Measurements from ENCODE around the gene SV2C. TPM values are rescaled to one million over a fixed set of nuclear protein-coding genes. Genes with fewer than 3 reads are reported as not detected.

SV2C gene
- total RNA-seq, 1 experiment from 2014 or later: not detected

DNA sequence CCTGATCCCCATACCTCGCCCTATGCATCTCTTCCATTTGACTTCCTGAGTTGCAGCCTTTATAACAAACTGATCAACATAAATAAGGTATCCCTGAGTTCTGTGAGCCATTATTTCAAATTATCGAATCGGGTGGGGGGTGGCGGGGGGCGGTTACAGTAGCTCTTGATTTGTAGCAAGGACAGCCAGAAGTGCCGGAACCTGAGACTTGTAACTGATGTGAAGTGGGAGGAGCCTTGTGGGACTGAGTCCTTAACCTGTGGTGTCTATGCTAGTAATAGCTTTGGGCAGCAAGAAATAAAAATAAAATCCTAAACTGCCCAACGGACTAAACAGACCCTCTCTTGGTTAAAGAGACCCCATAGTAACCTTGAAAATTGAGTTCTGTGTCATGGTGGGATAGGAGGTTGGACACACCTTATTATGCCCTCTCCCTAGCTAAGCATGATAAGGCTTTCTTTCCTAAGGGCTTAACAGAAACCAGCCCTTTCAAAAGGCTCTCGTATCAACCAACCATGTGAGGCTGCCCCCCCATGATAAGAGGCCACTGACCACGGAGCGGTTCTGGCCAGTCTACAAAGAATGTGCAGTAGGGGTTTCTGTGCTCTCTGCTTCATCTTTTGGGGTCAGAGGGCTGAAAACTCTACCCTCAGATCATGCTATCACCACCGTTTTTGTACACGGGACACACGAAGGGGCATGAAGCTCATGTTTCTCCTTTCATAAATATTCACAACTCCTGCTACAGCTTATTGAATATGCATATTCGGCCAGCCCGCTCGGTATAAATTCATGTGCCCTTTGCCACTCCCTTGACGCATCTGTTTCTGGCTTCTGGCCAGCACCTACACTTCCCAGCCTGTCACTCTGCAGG lies 280.4 kb downstream of the SV2C start:
- ATAC-seq: no peak
- Histone ChIP-seq H4K20me1 (ENCODE audit: insufficient read depth) (no peaks in the 10 kb centered on the region), H3K9ac (ENCODE audit: low read length) (no peak overlapping the region), H3K4me3 (replicated peaks in 1 of 2; ENCODE audit: low read depth in 1 of 2, low read length in 2 of 2) (no peak overlapping the region), H3K27me3 (ENCODE audit: insufficient read depth, low read length) (no peaks in the 10 kb centered on the region), H3K4me2 (ENCODE audit: low read length) (no peak overlapping the region), H2AFZ (ENCODE audit: low read depth, low read length, poor library complexity, severe bottlenecking) (no peak overlapping the region), H3K27ac (ENCODE audit: low read depth, low read length) (no peak overlapping the region), H3K36me3 (ENCODE audit: control insufficient read depth in 1 of 2, insufficient read depth in 2 of 2, low read length in 2 of 2) (no peaks in the 10 kb centered on the region), H3K9me2 (ENCODE audit: insufficient read depth) (no peaks in the 10 kb centered on the region), H3K9me3 (ENCODE audit: control insufficient read depth in 1 of 2, insufficient read depth in 1 of 2, low read depth in 1 of 2, low read length in 2 of 2) (no peaks in the 10 kb centered on the region), H3K4me1 (ENCODE audit: control insufficient read depth in 1 of 2, insufficient read depth in 2 of 2, low read length in 2 of 2) (peaks cover 0 to 19% of the 10 kb centered on the region in 2 experiments; a peak in 2 of 4 replicates), H3K79me2 (ENCODE audit: insufficient read depth, low read length) (no peaks in the 10 kb centered on the region)
- intact Hi-C loops (cut with micrococcal nuclease): no loop called here
- RAD21 ChIA-PET (ENCODE audit: low non-redundant PET in 1 of 2, low total read pairs in 2 of 2, uncharacterized antibody in 2 of 2, unreplicated experiment in 2 of 2): no interaction called here
- no peak for DNase-seq (ENCODE audit: low read depth, low spot score)
- POLR2A ChIA-PET: no interaction called here
- CTCF ChIA-PET: no interaction called here
- TF ChIP-seq JUND (IDR thresholded peaks at IDR 0.05): no peak
- no peak for TF ChIP-seq SIN3A (IDR thresholded peaks at IDR 0.05; ENCODE audit: low read depth)
- no peak for TF ChIP-seq ZNF274 (IDR thresholded peaks at IDR 0.05; ENCODE audit: low read depth, low read length)
- no peak for TF ChIP-seq TCF7L2 (IDR thresholded peaks at IDR 0.05; ENCODE audit: borderline replicate concordance, extremely low read depth, insufficient read depth, insufficient read length)
- TF ChIP-seq SRF (IDR thresholded peaks at IDR 0.05; ENCODE audit: low read depth): no peak
- no peak for TF ChIP-seq EZH2 (IDR thresholded peaks at IDR 0.05)
- TF ChIP-seq CBX3 (IDR thresholded peaks at IDR 0.05; ENCODE audit: low read depth): no peak
- TF ChIP-seq, protein P1, sequence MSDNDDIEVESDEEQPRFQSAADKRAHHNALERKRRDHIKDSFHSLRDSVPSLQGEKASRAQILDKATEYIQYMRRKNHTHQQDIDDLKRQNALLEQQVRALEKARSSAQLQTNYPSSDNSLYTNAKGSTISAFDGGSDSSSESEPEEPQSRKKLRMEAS (IDR thresholded peaks at IDR 0.05): no peak
- no peak for TF ChIP-seq YY1 (IDR thresholded peaks at IDR 0.05; ENCODE audit: extremely low read depth, insufficient replicate concordance, low read depth, low read length)
- TF ChIP-seq ZFX (IDR thresholded peaks at IDR 0.05): no peak
- no peak for TF ChIP-seq ELF1 (IDR thresholded peaks at IDR 0.05; ENCODE audit: borderline replicate concordance, low read depth)
- no peak for TF ChIP-seq SP1 (IDR thresholded peaks at IDR 0.05; ENCODE audit: low read depth)
- BruUV-seq (replicated peaks): no TSS peak

Data from HCT116 (cell line).